GM12878 (cell line): ENCODE measurements around the gene CTSE. TPM values are rescaled to one million over a fixed set of nuclear protein-coding genes. Genes with fewer than 3 reads are reported as not detected.

Source experiments
- ATAC-seq: fragments of 200-7000 bp; cut with Tn5 transposase; 3 replicates; pipeline ENCODE4 v1.9.1; 2020; ENCODE audit warnings: mild to moderate bottlenecking, moderate library complexity
- BruUV-seq: library from RNA; stranded (reverse); fragments of 400-500 nt; replicated peaks from 2 replicates; lab custom pipeline; 2021; lab: Mats Ljungman, UMichigan
- CTCF ChIA-PET: fragments of 300-600 bp; sonication (Branson Sonifier 250); formaldehyde crosslinking; extraction: SDS; loops from one replicate; lab custom pipeline; 2021; ENCODE audit warnings: inconsistent platforms; lab: Yijun Ruan, JAX
- POLR2A ChIA-PET: fragments of 350-600 bp; formaldehyde crosslinking; extraction: SDS; loops from one replicate; lab custom pipeline; 2021; ENCODE audit warnings: inconsistent platforms; lab: Charles Lee
- RAD21 ChIA-PET: fragments of 300-600 bp; sonication (Branson Sonifier 250); formaldehyde crosslinking; loops from one replicate; lab custom pipeline; 2023; ENCODE audit warnings: antibody characterized with exemption; ENCODE audit not compliant: unreplicated experiment; lab: Charles Lee
- SMC1A ChIA-PET: fragments of 300-600 bp; sonication (Branson Sonifier 250); formaldehyde crosslinking; loops from one replicate; lab custom pipeline; 2023; ENCODE audit not compliant: unreplicated experiment, uncharacterized antibody; lab: Charles Lee
- DNase-seq: peaks from one replicate; pipeline ENCODE4 v3.0.0-alpha.2; 2011; ENCODE audit warnings: low read depth, low spot score
- FAIRE-seq: peaks from 3 replicates; lab custom pipeline; 2011; peaks lifted over from hg19 to GRCh38; lab: Jason Lieb, UNC
- H2AFZ ChIP-seq: 2 replicates; pipeline ENCODE4 v1.6.0; 2011; ENCODE audit warnings: low read depth, low read length, control low read depth; ENCODE audit not compliant: control insufficient read depth
- H3K27ac ChIP-seq: 2 replicates; pipeline ENCODE4 v1.5.1; 2011; ENCODE audit warnings: control low read depth; ENCODE audit not compliant: control insufficient read depth, insufficient read depth
- H3K27me3 ChIP-seq, 2 experiments: replicated peaks in 1 of 2; 2 replicates each; pipeline versions ENCODE4 v1.6.0 to v1.6.1; 2011; ENCODE audit warnings: low read length in 1 of 2; ENCODE audit not compliant: control insufficient read depth in 2 of 2, insufficient read depth in 2 of 2
- H3K36me3 ChIP-seq, 2 experiments: 2 replicates each; pipeline ENCODE4 v1.5.1; 2011; ENCODE audit warnings: low read length in 1 of 2; ENCODE audit not compliant: control insufficient read depth in 2 of 2, insufficient read depth in 2 of 2
- H3K4me1 ChIP-seq: 2 replicates; pipeline ENCODE4 v1.6.1; 2011; ENCODE audit warnings: mild to moderate bottlenecking, low read length, moderate library complexity, mixed read lengths; ENCODE audit not compliant: control insufficient read depth, insufficient read depth
- H3K4me2 ChIP-seq: 2 replicates; pipeline ENCODE4 v1.6.0; 2011; ENCODE audit warnings: control low read depth; ENCODE audit not compliant: control insufficient read depth, insufficient read depth
- H3K4me3 ChIP-seq: fragments of 200-600 bp; sonication (generic); 2 replicates; pipeline ENCODE4 v1.5.1; 2016
- H3K79me2 ChIP-seq: 2 replicates; pipeline ENCODE4 v1.6.0; 2011; ENCODE audit warnings: low read length; ENCODE audit not compliant: control insufficient read depth, insufficient read depth
- H3K9ac ChIP-seq: 2 replicates; pipeline ENCODE4 v1.8.0; 2011; ENCODE audit warnings: low read length, control low read depth, mixed read lengths; ENCODE audit not compliant: control insufficient read depth, insufficient read depth
- H3K9me3 ChIP-seq: replicated peaks from 3 replicates; pipeline ENCODE4 v1.5.1; 2011; ENCODE audit warnings: mild to moderate bottlenecking, low read length; ENCODE audit not compliant: control insufficient read depth, insufficient read depth
- H4K20me1 ChIP-seq: 2 replicates; pipeline ENCODE4 v1.6.0; 2011; ENCODE audit not compliant: control insufficient read depth, insufficient read depth
- ASH2L ChIP-seq: fragments of 300-600, 200-600 bp; sonication (generic); IDR thresholded peaks from 2 replicates; pipeline ENCODE4 v1.6.1; 2017; ENCODE audit warnings: low read depth, mild to moderate bottlenecking, borderline replicate concordance
- BACH1 ChIP-seq: fragments of 450-650 bp; IDR thresholded peaks from 2 replicates; pipeline ENCODE4 v1.6.1; 2017; ENCODE audit warnings: mild to moderate bottlenecking, borderline replicate concordance
- CBX3 ChIP-seq: fragments of 200-600 bp; sonication (generic); IDR thresholded peaks from 2 replicates; pipeline ENCODE4 v1.6.1; 2016; ENCODE audit warnings: low read depth, borderline replicate concordance
- CHD1 ChIP-seq: IDR thresholded peaks from 2 replicates; pipeline ENCODE4 v1.6.1; 2012; ENCODE audit warnings: low read depth, low read length, improper control_type of control experiment
- DPF2 ChIP-seq: fragments of 450-650 bp; IDR thresholded peaks from 2 replicates; pipeline ENCODE4 v1.6.1; 2017; ENCODE audit warnings: mild to moderate bottlenecking
- ESRRA ChIP-seq: IDR thresholded peaks from 2 replicates; pipeline ENCODE4 v1.6.1; 2012; ENCODE audit warnings: mild to moderate bottlenecking, low read length, improper control_type of control experiment
- GABPA ChIP-seq: IDR thresholded peaks from 2 replicates; pipeline ENCODE4 v1.6.1; 2014; ENCODE audit warnings: antibody characterized with exemption, low read depth, mild to moderate bottlenecking, inconsistent platforms
- HCFC1 ChIP-seq: fragments of 150-350 bp; IDR thresholded peaks from 2 replicates; pipeline ENCODE4 v1.6.1; 2014; ENCODE audit warnings: low read length
- HDAC6 ChIP-seq: fragments of 200-600 bp; sonication (generic); IDR thresholded peaks from one replicate; pipeline ENCODE4 v1.8.0; 2017; ENCODE audit warnings: antibody characterized with exemption; ENCODE audit not compliant: unreplicated experiment
- JUND ChIP-seq: IDR thresholded peaks from 2 replicates; pipeline ENCODE4 v1.6.1; 2012; ENCODE audit warnings: low read depth, mild to moderate bottlenecking, low read length, improper control_type of control experiment, moderate library complexity
- NRF1 ChIP-seq: conservative IDR thresholded peaks from 2 replicates; pipeline ENCODE4 v1.6.1; 2011; ENCODE audit warnings: mild to moderate bottlenecking, low read depth, low read length, improper control_type of control experiment
- PAX5 ChIP-seq: IDR thresholded peaks from 2 replicates; pipeline ENCODE4 v1.6.1; 2011; ENCODE audit warnings: low read depth, low read length, borderline replicate concordance
- POLR2A ChIP-seq: IDR thresholded peaks from 2 replicates; pipeline ENCODE4 v1.6.1; 2011; ENCODE audit warnings: low read depth, mild to moderate bottlenecking, low read length
- POLR2AphosphoS5 ChIP-seq: IDR thresholded peaks from 2 replicates; pipeline ENCODE4 v1.6.1; 2011; ENCODE audit warnings: mild to moderate bottlenecking, low read length, inconsistent platforms
- POU2F2 ChIP-seq: IDR thresholded peaks from 3 replicates; pipeline ENCODE4 v1.6.1; 2011; ENCODE audit warnings: low read depth, mild to moderate bottlenecking, low read length, borderline replicate concordance
- SP1 ChIP-seq: IDR thresholded peaks from one replicate; pipeline ENCODE4 v1.6.1; 2011; ENCODE audit warnings: low read depth, low read length
- SRF ChIP-seq, 2 experiments: IDR thresholded peaks; 2 replicates each; pipeline ENCODE4 v1.6.1; 2011; ENCODE audit warnings: low read depth in 2 of 2, low read length in 2 of 2, mild to moderate bottlenecking in 1 of 2, moderate library complexity in 1 of 2
- SUZ12 ChIP-seq: fragments of 200-600 bp; sonication (generic); IDR thresholded peaks from one replicate; pipeline ENCODE4 v1.6.1; 2018; ENCODE audit warnings: antibody characterized with exemption, mild to moderate bottlenecking; ENCODE audit not compliant: unreplicated experiment
- ZBED1 ChIP-seq: IDR thresholded peaks from 2 replicates; pipeline ENCODE4 v1.6.1; 2016; ENCODE audit warnings: borderline replicate concordance
- WGBS: methylation state at CpG from one replicate; pipeline ENCODE4 v1.1.6; 2016; ENCODE audit warnings: low lambda C conversion rate; ENCODE audit not compliant: insufficient replicate concordance, insufficient coverage; ENCODE audit errors: missing lambda C conversion rate; 5-methylcytosine and 5-hydroxymethylcytosine counted together
- in situ Hi-C: fragments of 300-500 bp; cut with MboI; formaldehyde crosslinking; loops from 9 replicates; pipeline ENCODE4 v1.14.3; 2018; ENCODE audit warnings: mixed read lengths
- intact Hi-C: fragments of 100-400 bp; cut with micrococcal nuclease; formaldehyde crosslinking; loops from one replicate; pipeline ENCODE4 v1.14.2; 2022; ENCODE audit not compliant: unreplicated experiment
- polyA plus RNA-seq, 11 experiments: library from polyadenylated mRNA; depleted of rRNA in 4 of 11; unstranded in 6 of 11; stranded (reverse) in 5 of 11; fragments of >200 nt; fragmentation: Nextera tagmentation in 4 of 11; fragmentation: Illumina TruSeq in 1 of 11; extraction: Ambion mirVana in 4 of 11; extraction: Trizol in 1 of 11; gene quantifications; 1 replicate in 1 of 11; 2 replicates in 10 of 11; pipeline versions ENCODE4 v1.2.1 to v1.2.3, GENCODE V29; 2011 to 2016; ENCODE audit warnings: inconsistent platforms in 2 of 11, missing spikeins in 2 of 11, low read depth in 1 of 11
- total RNA-seq, 4 experiments: library from RNA; depleted of rRNA in 3 of 4; stranded (reverse); fragments of >200 nt in 3 of 4; fragmentation: Illumina TruSeq in 1 of 4; extraction: Trizol in 1 of 4; gene quantifications; 2 replicates each; pipeline versions ENCODE4 v1.2.1 to v1.2.3, GENCODE V29; 2013 to 2021
- TF ChIP-seq, protein P1 (sequence below): fragments of 450-650 bp; formaldehyde crosslinking; IDR thresholded peaks from 2 replicates; pipeline ENCODE4 v1.4.0; 2020; ENCODE audit warnings: mild to moderate bottlenecking, moderate library complexity

CTSE gene
- total and polyA plus RNA-seq, 10 of the 15 experiments (the other 5 are each of a cell fraction or from before 2014, with no cell fraction given) = 0.26 TPM; not detected in 9

DNA sequence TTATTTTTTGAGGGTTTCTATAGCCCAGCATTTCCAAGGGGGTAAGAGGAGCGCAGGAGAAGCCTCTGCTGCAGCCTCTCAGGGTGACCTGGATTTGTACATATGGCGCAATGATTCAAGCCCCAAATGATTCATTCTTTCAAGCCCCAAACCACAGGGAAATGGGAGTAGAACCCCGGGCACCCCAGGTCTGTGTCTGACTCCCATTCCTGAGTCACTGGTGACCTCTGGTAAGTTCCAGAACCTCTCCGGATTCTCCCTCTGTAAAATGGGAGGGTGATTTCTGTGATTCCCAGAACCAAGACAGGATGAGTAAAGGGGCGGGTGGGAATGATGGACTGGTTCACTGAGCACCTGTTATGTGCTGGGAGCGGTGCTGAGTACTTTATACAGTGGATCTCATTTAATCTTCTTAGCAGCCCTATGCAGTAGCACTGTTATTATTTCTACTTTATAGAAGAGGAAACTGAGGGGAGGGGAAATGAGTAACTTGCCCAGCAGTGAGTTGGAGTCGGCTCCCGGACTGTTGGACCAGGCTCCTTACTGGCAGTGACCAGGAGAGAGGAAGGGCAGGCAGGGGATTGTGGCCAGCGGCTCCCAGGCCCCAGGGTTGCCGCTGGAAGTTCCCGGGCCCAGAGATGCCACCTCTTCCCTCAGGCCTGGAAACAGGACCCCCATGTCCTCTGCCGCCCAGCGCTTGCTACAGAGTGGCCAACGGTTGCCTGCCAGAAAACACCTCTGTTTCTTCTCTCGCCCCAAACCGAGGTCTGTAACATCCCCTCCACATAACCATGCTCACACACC is 60.1 kb downstream of the CTSE start:
- H3K36me3 ChIP-seq = no peaks in the 10 kb centered on the region
- POLR2A ChIA-PET = no interaction called here
- ATAC-seq = no peak
- H3K4me2 ChIP-seq = no peak overlapping the region
- H3K27ac ChIP-seq = no peak overlapping the region
- H3K79me2 ChIP-seq = no peaks in the 10 kb centered on the region
- RAD21 ChIA-PET = no interaction called here
- H3K9me3 ChIP-seq = no peaks in the 10 kb centered on the region
- intact Hi-C loops (no loop called here), in situ Hi-C loops (no loop called here)
- no peak overlapping the region for H3K9ac ChIP-seq
- WGBS = 51% methylated on average over 16 of the region's 16 CpGs
- SMC1A ChIA-PET = no interaction called here
- FAIRE-seq = no peak
- CTCF ChIA-PET = interaction anchor here (2.1 kb wide), 1 partner anchor 14 kb away, joined by 9 read pairs; no protein-coding TSS in a partner anchor
- H3K27me3 ChIP-seq = peaks cover 0 to 2% of the 10 kb centered on the region in 2 experiments; a peak in 3 of 4 replicates
- no peaks in the 10 kb centered on the region for H4K20me1 ChIP-seq
- BruUV-seq = no TSS peak
- peaks cover 9% of the 10 kb centered on the region; the same call in 1 of the 2 replicates for H3K4me1 ChIP-seq
- TF ChIP-seq SRF (IDR thresholded peaks at IDR 0.05; ENCODE audit: low read depth in 2 of 2, low read length in 2 of 2) = no peak
- TF ChIP-seq ESRRA = no peak
- no peak for TF ChIP-seq ZBED1
- no peak for TF ChIP-seq CHD1
- TF ChIP-seq POLR2AphosphoS5 = no peak
- no peak for TF ChIP-seq HDAC6
- TF ChIP-seq POU2F2 = no peak
- TF ChIP-seq POLR2A = no peak
- no peak for TF ChIP-seq NRF1
- TF ChIP-seq DPF2 = no peak
- no peak for TF ChIP-seq SP1
- TF ChIP-seq GABPA = no peak
- no peak for TF ChIP-seq ASH2L
- TF ChIP-seq CBX3 = no peak
- TF ChIP-seq PAX5 = no peak
- no peak for TF ChIP-seq HCFC1
- no peak for TF ChIP-seq SUZ12
- TF ChIP-seq, protein P1, sequence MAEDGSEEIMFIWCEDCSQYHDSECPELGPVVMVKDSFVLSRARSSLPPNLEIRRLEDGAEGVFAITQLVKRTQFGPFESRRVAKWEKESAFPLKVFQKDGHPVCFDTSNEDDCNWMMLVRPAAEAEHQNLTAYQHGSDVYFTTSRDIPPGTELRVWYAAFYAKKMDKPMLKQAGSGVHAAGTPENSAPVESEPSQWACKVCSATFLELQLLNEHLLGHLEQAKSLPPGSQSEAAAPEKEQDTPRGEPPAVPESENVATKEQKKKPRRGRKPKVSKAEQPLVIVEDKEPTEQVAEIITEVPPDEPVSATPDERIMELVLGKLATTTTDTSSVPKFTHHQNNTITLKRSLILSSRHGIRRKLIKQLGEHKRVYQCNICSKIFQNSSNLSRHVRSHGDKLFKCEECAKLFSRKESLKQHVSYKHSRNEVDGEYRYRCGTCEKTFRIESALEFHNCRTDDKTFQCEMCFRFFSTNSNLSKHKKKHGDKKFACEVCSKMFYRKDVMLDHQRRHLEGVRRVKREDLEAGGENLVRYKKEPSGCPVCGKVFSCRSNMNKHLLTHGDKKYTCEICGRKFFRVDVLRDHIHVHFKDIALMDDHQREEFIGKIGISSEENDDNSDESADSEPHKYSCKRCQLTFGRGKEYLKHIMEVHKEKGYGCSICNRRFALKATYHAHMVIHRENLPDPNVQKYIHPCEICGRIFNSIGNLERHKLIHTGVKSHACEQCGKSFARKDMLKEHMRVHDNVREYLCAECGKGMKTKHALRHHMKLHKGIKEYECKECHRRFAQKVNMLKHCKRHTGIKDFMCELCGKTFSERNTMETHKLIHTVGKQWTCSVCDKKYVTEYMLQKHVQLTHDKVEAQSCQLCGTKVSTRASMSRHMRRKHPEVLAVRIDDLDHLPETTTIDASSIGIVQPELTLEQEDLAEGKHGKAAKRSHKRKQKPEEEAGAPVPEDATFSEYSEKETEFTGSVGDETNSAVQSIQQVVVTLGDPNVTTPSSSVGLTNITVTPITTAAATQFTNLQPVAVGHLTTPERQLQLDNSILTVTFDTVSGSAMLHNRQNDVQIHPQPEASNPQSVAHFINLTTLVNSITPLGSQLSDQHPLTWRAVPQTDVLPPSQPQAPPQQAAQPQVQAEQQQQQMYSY (CRISPR knock-in tag) = no peak
- TF ChIP-seq JUND = no peak
- TF ChIP-seq BACH1 = no peak
- H2AFZ ChIP-seq = no peak overlapping the region
- no peak overlapping the region for H3K4me3 ChIP-seq
- no peak for DNase-seq
